Liver (tissue), 9 donors: ENCODE results near the gene TMEM245. TPM values are rescaled to one million over a fixed set of nuclear protein-coding genes. Genes with fewer than 3 reads are reported as not detected.
A peak's percentile ranks its signal among the peaks of the same experiment; 100 is the strongest.

Experiments
- DNase-seq: peaks from one replicate; pipeline ENCODE4 v3.0.0-alpha.2; 2017; ENCODE audit warnings: low spot score
- H3K27ac ChIP-seq, 2 donors: one replicate each; pipeline ENCODE4 v1.7.0; 2013; ENCODE audit warnings: inconsistent platforms in 2 of 2, low read length in 2 of 2, control low read depth in 1 of 2, low read depth in 1 of 2, mild to moderate bottlenecking in 1 of 2
- H3K27me3 ChIP-seq, 4 donors: one replicate each; pipeline versions ENCODE4 v1.6.1 to v1.7.0; 2013; ENCODE audit warnings: low read length in 3 of 4, inconsistent platforms in 1 of 4, mild to moderate bottlenecking in 1 of 4, moderate library complexity in 1 of 4; ENCODE audit not compliant: control insufficient read depth in 4 of 4, insufficient read depth in 4 of 4
- H3K36me3 ChIP-seq, 4 donors: one replicate each; pipeline versions ENCODE4 v1.6.1 to v1.7.0; 2013; ENCODE audit warnings: low read length in 3 of 4, mild to moderate bottlenecking in 3 of 4, low read depth in 1 of 4, moderate library complexity in 1 of 4; ENCODE audit not compliant: control insufficient read depth in 4 of 4, insufficient read depth in 3 of 4
- H3K4me1 ChIP-seq, 4 donors: one replicate each; pipeline versions ENCODE4 v1.6.1 to v1.7.0; 2013; ENCODE audit warnings: low read length in 3 of 4, mild to moderate bottlenecking in 3 of 4, moderate library complexity in 1 of 4; ENCODE audit not compliant: control insufficient read depth in 4 of 4, insufficient read depth in 4 of 4
- H3K4me3 ChIP-seq, 3 donors: one replicate each; pipeline versions ENCODE4 v1.6.1 to v1.7.0; 2013; ENCODE audit warnings: low read length in 3 of 3, control low read depth in 1 of 3, low read depth in 1 of 3, mild to moderate bottlenecking in 1 of 3
- H3K9ac ChIP-seq, 2 donors: one replicate each; pipeline ENCODE4 v1.7.0; 2013; ENCODE audit warnings: low read length in 2 of 2, mild to moderate bottlenecking in 2 of 2, moderate library complexity in 2 of 2, control low read depth in 1 of 2, low read depth in 1 of 2
- H3K9me3 ChIP-seq, 4 donors: one replicate each; pipeline versions ENCODE4 v1.6.1 to v1.7.0; 2013; ENCODE audit warnings: low read length in 3 of 4; ENCODE audit not compliant: control insufficient read depth in 4 of 4
- CTCF ChIP-seq: fragments of 150-350 bp; IDR thresholded peaks from 2 replicates; pipeline ENCODE4 v1.5.1; 2017; ENCODE audit warnings: improper control_type of control experiment, low read depth, low read length; ENCODE audit not compliant: missing input control
- EGR1 ChIP-seq, 2 donors: IDR thresholded peaks; 2 replicates each; pipeline ENCODE4 v1.6.1; 2016 to 2018; ENCODE audit warnings: antibody characterized with exemption in 2 of 2, low read depth in 2 of 2
- FOXA1 ChIP-seq: IDR thresholded peaks from 2 replicates; pipeline ENCODE4 v1.6.1; 2016; ENCODE audit warnings: antibody characterized with exemption
- FOXA2 ChIP-seq: IDR thresholded peaks from 2 replicates; pipeline ENCODE4 v1.6.1; 2016; ENCODE audit warnings: antibody characterized with exemption
- HNF4A ChIP-seq, 2 donors: conservative IDR thresholded peaks; 2 replicates each; pipeline ENCODE4 v1.6.1; 2016; ENCODE audit warnings: antibody characterized with exemption in 2 of 2, mild to moderate bottlenecking in 2 of 2
- HNF4G ChIP-seq: IDR thresholded peaks from 2 replicates; pipeline ENCODE4 v1.6.1; 2016; ENCODE audit warnings: antibody characterized with exemption
- JUND ChIP-seq, 2 donors: IDR thresholded peaks; 2 replicates each; pipeline ENCODE4 v1.6.1; 2016; ENCODE audit warnings: antibody characterized with exemption in 2 of 2
- NR2F2 ChIP-seq: IDR thresholded peaks from 2 replicates; pipeline ENCODE4 v1.6.1; 2016; ENCODE audit warnings: antibody characterized with exemption
- RAD21 ChIP-seq, 2 donors: IDR thresholded peaks; 2 replicates each; pipeline ENCODE4 v1.6.1; 2016; ENCODE audit warnings: antibody characterized with exemption in 2 of 2, mild to moderate bottlenecking in 2 of 2
- SP1 ChIP-seq: IDR thresholded peaks from 2 replicates; pipeline ENCODE4 v1.6.1; 2018; ENCODE audit warnings: antibody characterized with exemption, mild to moderate bottlenecking
- TAF1 ChIP-seq: conservative IDR thresholded peaks from 2 replicates; pipeline ENCODE4 v1.6.1; 2016; ENCODE audit warnings: antibody characterized with exemption, mild to moderate bottlenecking
- YY1 ChIP-seq: IDR thresholded peaks from 2 replicates; pipeline ENCODE4 v1.6.1; 2016; ENCODE audit warnings: antibody characterized with exemption, mild to moderate bottlenecking
- whole genome bisulfite sequencing: extraction: QIAGEN DNeasy Blood & Tissue Kit; methylation state at CpG from one replicate; pipeline ENCODE4 v1.1.7; 2013; 5-methylcytosine and 5-hydroxymethylcytosine counted together
- polyA plus RNA-seq, 2 donors: library from polyadenylated mRNA; stranded (reverse) in 1 of 2; unstranded in 1 of 2; fragments of 200-250 nt in 1 of 2; fragments of >200 nt in 1 of 2; fragmentation: Nextera tagmentation in 1 of 2; extraction: Ambion mirVana in 1 of 2; gene quantifications; one replicate each; pipeline versions ENCODE4 v1.2.1 to v1.2.3, GENCODE V29; 2013 to 2015
- total RNA-seq, 2 donors: library from RNA; depleted of rRNA; stranded (reverse); fragments of >200 nt; gene quantifications; one replicate each; pipeline ENCODE4 v1.2.3, GENCODE V29; 2014
- TF ChIP-seq, protein P1 (sequence below): IDR thresholded peaks from 2 replicates; pipeline ENCODE4 v1.6.1; 2016; ENCODE audit warnings: antibody characterized with exemption
- TF ChIP-seq, protein P2 (sequence below): IDR thresholded peaks from 2 replicates; pipeline ENCODE4 v1.6.1; 2016; ENCODE audit warnings: antibody characterized with exemption, mild to moderate bottlenecking
- donor health status: healthy.
- donor health status: healthy.
- donor health status: healthy.
- donor health status: healthy.
- donor health status: healthy.

Gene TMEM245
- total and polyA plus RNA-seq, 4 donors = 13.7 to 75.3 (median 31.2) TPM

DNA sequence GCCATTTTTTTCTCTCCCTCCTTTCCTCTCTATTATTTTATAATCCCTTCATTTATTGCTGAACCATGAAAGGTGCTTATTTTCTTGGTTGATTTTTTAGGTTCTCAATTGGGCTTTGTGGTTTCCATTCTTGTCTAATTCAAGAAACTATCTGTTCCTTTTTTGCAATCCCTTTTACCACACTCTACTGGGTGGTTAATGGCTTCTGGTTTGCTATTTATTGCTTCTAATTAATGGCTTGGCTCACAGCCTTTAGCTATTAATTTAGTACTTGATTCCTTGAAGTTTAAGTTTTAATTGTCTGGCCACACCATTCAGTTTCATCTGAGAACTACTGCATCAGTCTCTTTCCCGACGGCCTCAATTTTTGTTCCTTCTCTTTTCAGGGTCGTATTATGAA, 41.7 kb upstream of the TMEM245 start:
- H3K4me3 ChIP-seq = no peak overlapping the region
- H3K9ac ChIP-seq = no peak overlapping the region
- TF ChIP-seq SP1 (no peak), EGR1 (IDR thresholded peaks at IDR 0.05; ENCODE audit: low read depth in 2 of 2) (no peak), CTCF (no peak), JUND (IDR thresholded peaks at IDR 0.05) (no peak), TAF1 (no peak), RAD21 (IDR thresholded peaks at IDR 0.05) (no peak), NR2F2 (no peak), HNF4A (conservative IDR thresholded peaks at IDR 0.05) (no peak), FOXA2 (no peak), YY1 (no peak), FOXA1 (no peak)
- TF ChIP-seq, protein P1, sequence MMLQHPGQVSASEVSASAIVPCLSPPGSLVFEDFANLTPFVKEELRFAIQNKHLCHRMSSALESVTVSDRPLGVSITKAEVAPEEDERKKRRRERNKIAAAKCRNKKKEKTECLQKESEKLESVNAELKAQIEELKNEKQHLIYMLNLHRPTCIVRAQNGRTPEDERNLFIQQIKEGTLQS = no peak
- TF ChIP-seq, protein P2, sequence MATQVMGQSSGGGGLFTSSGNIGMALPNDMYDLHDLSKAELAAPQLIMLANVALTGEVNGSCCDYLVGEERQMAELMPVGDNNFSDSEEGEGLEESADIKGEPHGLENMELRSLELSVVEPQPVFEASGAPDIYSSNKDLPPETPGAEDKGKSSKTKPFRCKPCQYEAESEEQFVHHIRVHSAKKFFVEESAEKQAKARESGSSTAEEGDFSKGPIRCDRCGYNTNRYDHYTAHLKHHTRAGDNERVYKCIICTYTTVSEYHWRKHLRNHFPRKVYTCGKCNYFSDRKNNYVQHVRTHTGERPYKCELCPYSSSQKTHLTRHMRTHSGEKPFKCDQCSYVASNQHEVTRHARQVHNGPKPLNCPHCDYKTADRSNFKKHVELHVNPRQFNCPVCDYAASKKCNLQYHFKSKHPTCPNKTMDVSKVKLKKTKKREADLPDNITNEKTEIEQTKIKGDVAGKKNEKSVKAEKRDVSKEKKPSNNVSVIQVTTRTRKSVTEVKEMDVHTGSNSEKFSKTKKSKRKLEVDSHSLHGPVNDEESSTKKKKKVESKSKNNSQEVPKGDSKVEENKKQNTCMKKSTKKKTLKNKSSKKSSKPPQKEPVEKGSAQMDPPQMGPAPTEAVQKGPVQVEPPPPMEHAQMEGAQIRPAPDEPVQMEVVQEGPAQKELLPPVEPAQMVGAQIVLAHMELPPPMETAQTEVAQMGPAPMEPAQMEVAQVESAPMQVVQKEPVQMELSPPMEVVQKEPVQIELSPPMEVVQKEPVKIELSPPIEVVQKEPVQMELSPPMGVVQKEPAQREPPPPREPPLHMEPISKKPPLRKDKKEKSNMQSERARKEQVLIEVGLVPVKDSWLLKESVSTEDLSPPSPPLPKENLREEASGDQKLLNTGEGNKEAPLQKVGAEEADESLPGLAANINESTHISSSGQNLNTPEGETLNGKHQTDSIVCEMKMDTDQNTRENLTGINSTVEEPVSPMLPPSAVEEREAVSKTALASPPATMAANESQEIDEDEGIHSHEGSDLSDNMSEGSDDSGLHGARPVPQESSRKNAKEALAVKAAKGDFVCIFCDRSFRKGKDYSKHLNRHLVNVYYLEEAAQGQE = no peak
- H3K4me1 ChIP-seq = no peaks in the 10 kb centered on the region
- H3K36me3 ChIP-seq = no peaks in the 10 kb centered on the region
- 95% methylated on average over 3 of the region's 3 CpGs for WGBS
- no peak overlapping the region for H3K27ac ChIP-seq
- peaks cover 0 to 3% (median 0%) of the 10 kb centered on the region in 4 donors for H3K27me3 ChIP-seq
- no peaks in the 10 kb centered on the region for H3K9me3 ChIP-seq
- DNase-seq = no peak

DNA sequence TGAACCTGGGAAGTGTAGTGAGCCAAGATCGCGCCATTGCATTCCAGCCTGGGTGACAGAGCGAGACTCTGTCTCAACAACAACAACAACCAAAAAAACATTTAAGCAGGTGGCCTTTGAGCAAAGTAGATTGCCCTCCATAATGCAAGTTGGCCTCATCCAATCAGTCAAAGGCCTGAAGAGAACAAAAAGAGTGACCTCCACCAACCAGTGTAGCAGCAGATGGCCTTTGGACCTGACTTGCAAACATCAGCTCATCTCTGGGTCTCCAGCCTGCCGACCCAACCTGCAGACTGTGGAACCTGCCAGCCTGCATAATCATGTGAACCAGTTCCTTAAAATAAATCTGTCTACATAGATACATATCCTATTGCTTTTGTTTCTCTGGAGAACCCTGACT, 39.8 kb upstream of the TMEM245 start:
- Histone ChIP-seq H3K4me3 (no peak overlapping the region), H3K36me3 (no peaks in the 10 kb centered on the region), H3K4me1 (no peaks in the 10 kb centered on the region), H3K27me3 (no peaks in the 10 kb centered on the region), H3K9me3 (no peaks in the 10 kb centered on the region), H3K9ac (no peak overlapping the region), H3K27ac (no peak overlapping the region)
- DNase-seq = no peak
- WGBS = 78% methylated on average over 4 of the region's 4 CpGs
- TF ChIP-seq JUND (IDR thresholded peaks at IDR 0.05) = no peak
- peak; percentile 37 for TF ChIP-seq SP1
- TF ChIP-seq, protein P1 = no peak
- TF ChIP-seq HNF4A (conservative IDR thresholded peaks at IDR 0.05) = peak; percentile 56 to 82
- TF ChIP-seq RAD21 (IDR thresholded peaks at IDR 0.05) = no peak
- TF ChIP-seq HNF4G = peak; percentile 36
